Peyer's patch (tissue), 4 donors: Measurements from ENCODE around the gene MEF2A.

Source experiments
- POLR2A ChIP-seq, 2 donors: fragments of 450-650 bp; IDR thresholded peaks; one replicate each; pipeline ENCODE4 v1.5.1; 2017; ENCODE audit warnings: antibody characterized with exemption in 2 of 2, mild to moderate bottlenecking in 2 of 2, moderate library complexity in 2 of 2
- TF ChIP-seq, protein P1 (sequence below), 6 experiments: fragments of 450-650 bp in 4 of 6; fragments of 200-600 bp in 2 of 6; sonication (generic) in 1 of 6; IDR thresholded peaks; one replicate each; pipeline ENCODE4 v1.5.1; 2017 to 2019; ENCODE audit warnings: antibody characterized with exemption in 6 of 6, mild to moderate bottlenecking in 3 of 6, moderate library complexity in 1 of 6

DNA sequence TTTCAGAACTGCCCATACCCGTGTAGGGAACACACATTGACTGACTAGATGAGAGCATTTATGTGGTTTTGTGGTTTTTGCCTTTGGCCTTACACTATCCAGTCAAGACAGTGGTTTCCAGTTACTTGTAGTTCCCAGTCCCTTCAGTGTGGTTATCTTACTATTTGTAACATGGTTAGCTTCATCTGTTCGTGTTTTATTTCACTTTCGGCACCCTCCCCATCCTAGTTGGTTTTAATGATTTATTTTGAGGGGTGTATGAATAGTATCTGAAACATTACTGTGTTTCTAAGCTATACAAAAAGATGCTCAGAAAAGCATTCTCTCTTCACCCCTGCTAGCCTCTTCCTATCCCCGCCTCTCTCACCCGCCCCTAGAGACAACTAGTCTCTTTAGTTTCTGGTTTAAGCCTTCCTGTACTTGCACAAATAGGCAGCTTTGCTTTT lies 153.3 kb downstream of the MEF2A start:
- TF ChIP-seq POLR2A (IDR thresholded peaks at IDR 0.05): no peak
- TF ChIP-seq, protein P1, sequence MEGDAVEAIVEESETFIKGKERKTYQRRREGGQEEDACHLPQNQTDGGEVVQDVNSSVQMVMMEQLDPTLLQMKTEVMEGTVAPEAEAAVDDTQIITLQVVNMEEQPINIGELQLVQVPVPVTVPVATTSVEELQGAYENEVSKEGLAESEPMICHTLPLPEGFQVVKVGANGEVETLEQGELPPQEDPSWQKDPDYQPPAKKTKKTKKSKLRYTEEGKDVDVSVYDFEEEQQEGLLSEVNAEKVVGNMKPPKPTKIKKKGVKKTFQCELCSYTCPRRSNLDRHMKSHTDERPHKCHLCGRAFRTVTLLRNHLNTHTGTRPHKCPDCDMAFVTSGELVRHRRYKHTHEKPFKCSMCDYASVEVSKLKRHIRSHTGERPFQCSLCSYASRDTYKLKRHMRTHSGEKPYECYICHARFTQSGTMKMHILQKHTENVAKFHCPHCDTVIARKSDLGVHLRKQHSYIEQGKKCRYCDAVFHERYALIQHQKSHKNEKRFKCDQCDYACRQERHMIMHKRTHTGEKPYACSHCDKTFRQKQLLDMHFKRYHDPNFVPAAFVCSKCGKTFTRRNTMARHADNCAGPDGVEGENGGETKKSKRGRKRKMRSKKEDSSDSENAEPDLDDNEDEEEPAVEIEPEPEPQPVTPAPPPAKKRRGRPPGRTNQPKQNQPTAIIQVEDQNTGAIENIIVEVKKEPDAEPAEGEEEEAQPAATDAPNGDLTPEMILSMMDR (IDR thresholded peaks at IDR 0.05): no peak
